Common myeloid progenitor, CD34-positive (primary cell): ENCODE measurements around the gene SEMA4A.
"Not testable (repeated sequence)": the region's sequence is repeated elsewhere in the genome, so short reads cannot be mapped to it uniquely, and the experiment has no call there.

ENCODE experiments used
- CTCF ChIA-PET: fragments of 350-600 bp; sonication (Branson Sonifier 250); formaldehyde crosslinking; loops from one replicate; lab custom pipeline; 2021; ENCODE audit warnings: antibody characterized with exemption; lab: Charles Lee
- POLR2A ChIA-PET: fragments of 350-600 bp; sonication (Branson Sonifier 250); formaldehyde crosslinking; loops from one replicate; lab custom pipeline; 2021; ENCODE audit warnings: antibody characterized with exemption; lab: Charles Lee
- DNase-seq, 3 donors: peaks; one replicate each; pipeline versions ENCODE4 v3.0.0 to v3.0.0-alpha.2; 2013
- H3K27ac ChIP-seq, 2 experiments: 1 replicate in 1 of 2; 2 replicates in 1 of 2; pipeline ENCODE4 v1.7.0; 2013; ENCODE audit warnings: inconsistent platforms in 2 of 2, low read length in 2 of 2, mild to moderate bottlenecking in 2 of 2, low read depth in 1 of 2, moderate library complexity in 1 of 2; ENCODE audit not compliant: severe bottlenecking in 2 of 2, insufficient read depth in 1 of 2, poor library complexity in 1 of 2
- H3K27me3 ChIP-seq, 5 experiments: replicated peaks in 2 of 5; 1 replicate in 3 of 5; 2 replicates in 2 of 5; pipeline versions ENCODE4 v1.6.1 to v1.7.0; 2013; ENCODE audit warnings: low read length in 4 of 5, mild to moderate bottlenecking in 2 of 5, moderate library complexity in 2 of 5, inconsistent platforms in 1 of 5; ENCODE audit not compliant: insufficient read depth in 5 of 5, control insufficient read depth in 4 of 5
- H3K36me3 ChIP-seq, 4 experiments: 1 replicate in 2 of 4; 2 replicates in 2 of 4; pipeline versions ENCODE4 v1.6.1 to v1.7.0; 2013; ENCODE audit warnings: low read length in 3 of 4, control low read depth in 1 of 4, mild to moderate bottlenecking in 1 of 4; ENCODE audit not compliant: control insufficient read depth in 4 of 4, insufficient read depth in 4 of 4
- H3K4me1 ChIP-seq, 4 experiments: 1 replicate in 3 of 4; 2 replicates in 1 of 4; pipeline versions ENCODE4 v1.6.1 to v1.7.1; 2013; ENCODE audit warnings: low read length in 3 of 4, mild to moderate bottlenecking in 3 of 4, control low read depth in 1 of 4, inconsistent platforms in 1 of 4, moderate library complexity in 1 of 4; ENCODE audit not compliant: control insufficient read depth in 4 of 4, insufficient read depth in 4 of 4; ENCODE audit errors: control extremely low read depth in 1 of 4
- H3K4me3 ChIP-seq, 7 experiments: 1 replicate in 4 of 7; 2 replicates in 3 of 7; pipeline versions ENCODE4 v1.5.1 to v1.7.0; 2013; ENCODE audit warnings: mild to moderate bottlenecking in 7 of 7, low read length in 6 of 7, moderate library complexity in 6 of 7, inconsistent platforms in 2 of 7, low read depth in 2 of 7, control low read depth in 1 of 7; ENCODE audit not compliant: insufficient read depth in 4 of 7, control insufficient read depth in 1 of 7; ENCODE audit errors: extremely low read depth in 1 of 7
- H3K9me3 ChIP-seq, 5 experiments: 1 replicate in 4 of 5; 2 replicates in 1 of 5; pipeline versions ENCODE4 v1.6.1 to v1.7.1; 2013; ENCODE audit warnings: low read length in 4 of 5, mild to moderate bottlenecking in 2 of 5, inconsistent platforms in 1 of 5, low read depth in 1 of 5, moderate library complexity in 1 of 5; ENCODE audit not compliant: control insufficient read depth in 4 of 5, insufficient read depth in 2 of 5; ENCODE audit errors: control extremely low read depth in 1 of 5
- WGBS: methylation state at CpG from one replicate; pipeline ENCODE4 v1.1.5; 2013; ENCODE audit not compliant: insufficient coverage; 5-methylcytosine and 5-hydroxymethylcytosine counted together

SEMA4A gene

DNA sequence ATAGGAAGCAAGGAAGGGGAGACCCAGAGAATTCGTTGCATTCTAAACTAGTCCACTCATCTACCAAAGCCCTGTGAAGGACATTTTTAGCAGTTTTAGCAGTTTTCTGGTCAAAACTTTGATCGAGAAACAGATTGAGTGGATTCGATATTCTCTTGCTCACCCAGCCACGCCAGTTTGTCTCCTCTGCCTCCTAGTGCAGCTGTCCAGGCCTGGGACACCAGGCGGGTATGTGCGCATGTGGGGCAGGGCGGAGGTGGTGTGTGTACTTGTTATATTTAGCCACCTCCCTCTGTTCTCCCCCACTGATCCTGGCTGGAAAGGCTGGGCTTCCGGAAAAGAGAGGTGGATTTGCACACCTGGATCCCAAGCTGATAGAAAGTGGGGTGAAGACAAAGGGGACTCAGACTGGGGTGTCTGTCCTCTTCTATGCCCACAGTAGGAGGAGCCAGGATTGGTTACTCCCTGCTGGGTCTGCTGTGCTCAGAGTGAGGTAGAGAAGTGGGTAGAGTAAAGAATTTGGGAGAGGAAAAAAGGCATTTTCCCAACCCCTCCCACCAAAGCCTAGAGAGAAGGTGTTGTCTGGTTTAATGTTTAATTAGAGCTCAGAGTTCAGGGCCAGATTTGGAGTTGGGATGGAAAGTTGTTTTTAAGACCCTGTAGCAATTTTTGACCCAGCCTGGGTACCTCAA lies 35.1 kb upstream of the SEMA4A start:
- ChIA-PET CTCF (interaction anchor here (1.4 to 33.0 kb wide), 4 partner anchors 11 to 23 kb away, joined by 3 to 1191 read pairs (median 60); partner anchors contain the start of gene MEX3A), POLR2A (interaction anchor here (0.9 kb wide), 1 partner anchor 9 kb away, joined by 4 read pairs; no protein-coding TSS in a partner anchor)
- no peaks in the 10 kb centered on the region for H3K9me3 ChIP-seq
- DNase-seq = no peak
- H3K27me3 ChIP-seq = peaks cover 0 to 34% (median 22%) of the 10 kb centered on the region in 5 experiments
- 100% methylated on average over 7 of the region's 8 CpGs for WGBS
- H3K4me1 ChIP-seq = peaks cover 3 to 59% (median 51%) of the 10 kb centered on the region in 4 experiments
- no peak overlapping the region for H3K4me3 ChIP-seq
- H3K27ac ChIP-seq = peak overlapping the region in 1 of 2 experiments; percentile 29
- H3K36me3 ChIP-seq = peaks cover 0 to 8% (median 0%) of the 10 kb centered on the region in 4 experiments

DNA sequence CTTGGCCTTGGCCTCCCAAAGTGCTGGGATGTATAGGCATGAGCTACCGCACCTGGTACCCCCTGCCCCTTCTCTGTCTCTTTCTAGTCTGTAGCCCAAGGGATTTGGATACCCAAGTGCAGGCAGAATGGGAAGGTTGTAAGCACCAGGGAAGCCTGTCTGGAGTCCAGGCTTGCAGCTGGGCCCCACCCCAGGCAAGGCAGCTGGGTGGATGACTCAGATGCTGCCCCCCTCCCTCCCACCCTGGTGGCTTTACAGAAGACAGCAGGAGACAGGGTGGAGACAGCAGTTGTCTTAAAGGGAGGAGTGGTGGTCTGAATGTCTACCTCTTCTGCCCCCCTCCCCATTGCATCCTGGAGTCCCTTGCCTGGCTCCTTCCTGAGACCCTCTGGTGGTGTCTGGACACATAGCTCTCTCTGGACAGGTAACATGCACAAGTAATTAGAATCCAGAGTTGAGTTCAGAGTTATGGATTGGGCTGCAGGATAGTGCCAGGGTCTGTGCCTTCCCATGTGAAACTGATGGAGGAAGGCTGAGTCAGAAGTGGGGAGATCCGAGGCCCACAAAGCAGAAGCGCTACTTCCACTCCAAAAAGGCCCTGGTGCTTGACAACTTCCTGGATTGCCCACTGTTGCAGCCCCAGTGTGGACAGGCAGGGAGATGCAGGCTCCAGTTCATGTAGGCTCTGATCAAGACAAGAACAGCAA lies 33.7 kb upstream of the SEMA4A start:
- CTCF ChIA-PET = interaction anchor here (1.4 to 33.0 kb wide), 4 partner anchors 9 to 24 kb away, joined by 3 to 1191 read pairs (median 60); partner anchors contain the start of gene MEX3A
- Histone ChIP-seq H3K27me3 (peaks cover 0 to 24% (median 19%) of the 10 kb centered on the region in 5 experiments), H3K9me3 (no peaks in the 10 kb centered on the region), H3K36me3 (peaks cover 0 to 8% (median 0%) of the 10 kb centered on the region in 4 experiments), H3K4me3 (peak overlapping the region in 1 of 7 experiments; percentile 11), H3K4me1 (peaks cover 3 to 60% (median 50%) of the 10 kb centered on the region in 4 experiments), H3K27ac (no peak overlapping the region)
- POLR2A ChIA-PET = no interaction called here
- peak; percentile 50 to 80 (median 80) for DNase-seq
- WGBS = 8% methylated on average over 2 of the region's 3 CpGs

DNA sequence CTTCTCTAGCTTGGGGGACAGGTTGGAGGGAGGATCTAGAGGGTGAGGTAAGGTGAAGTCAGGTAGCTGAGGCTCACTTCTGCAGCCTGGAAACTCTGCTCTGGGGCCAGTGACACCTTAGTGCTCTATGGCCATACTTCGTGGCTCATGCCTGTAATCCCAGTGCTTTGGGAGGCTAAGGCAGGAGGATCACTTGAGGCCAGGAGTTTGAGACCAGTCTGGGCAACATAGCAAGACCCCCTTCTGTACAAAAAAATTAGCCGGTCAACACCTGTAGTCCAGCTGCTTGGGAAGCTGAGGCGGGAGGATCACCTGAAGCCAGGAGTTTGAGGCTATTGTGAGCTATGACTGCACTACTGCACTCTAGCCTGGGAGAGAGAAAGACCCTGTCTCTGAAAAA lies 33.1 kb upstream of the SEMA4A start:
- ChIA-PET POLR2A (no interaction called here), CTCF (interaction anchor here (1.0 to 33.0 kb wide), 5 partner anchors 9 to 25 kb away, joined by 3 to 1191 read pairs (median 6); partner anchors contain the start of gene MEX3A)
- peaks cover 0 to 17% (median 16%) of the 10 kb centered on the region in 5 experiments for H3K27me3 ChIP-seq
- 91% methylated on average over 3 of the region's 3 CpGs for WGBS
- no peak overlapping the region for H3K27ac ChIP-seq
- no peaks in the 10 kb centered on the region for H3K9me3 ChIP-seq
- peaks cover 3 to 60% (median 50%) of the 10 kb centered on the region in 4 experiments for H3K4me1 ChIP-seq
- H3K4me3 ChIP-seq = no peak overlapping the region
- H3K36me3 ChIP-seq = peaks cover 0 to 8% (median 0%) of the 10 kb centered on the region in 4 experiments
- DNase-seq = no peak

DNA sequence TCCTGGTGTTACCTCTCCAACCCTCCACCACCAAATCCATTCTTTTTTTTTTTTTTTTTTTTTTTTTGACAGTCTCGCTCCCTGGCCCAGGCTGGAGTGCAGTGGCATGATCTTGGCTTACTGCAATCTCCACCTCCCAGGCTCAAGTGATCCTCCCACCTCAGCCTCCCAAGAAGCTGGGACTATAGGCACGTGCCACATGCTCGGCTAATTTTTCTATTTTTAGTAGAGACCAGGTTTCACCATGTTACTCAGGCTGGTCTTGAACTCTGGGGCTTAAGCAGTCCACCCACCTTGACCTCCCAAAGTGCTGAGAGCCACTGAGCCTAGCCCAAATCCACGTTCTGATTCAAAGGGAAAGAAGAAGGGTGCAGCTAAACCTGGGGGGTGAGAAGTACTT lies 32.4 kb upstream of the SEMA4A start:
- CTCF ChIA-PET = interaction anchor here (0.6 to 33.0 kb wide), 6 partner anchors 8 to 567 kb away, joined by 3 to 1191 read pairs (median 4); partner anchors contain the start of gene MEX3A
- peaks cover 3 to 60% (median 49%) of the 10 kb centered on the region in 4 experiments for H3K4me1 ChIP-seq
- POLR2A ChIA-PET, H3K4me3 ChIP-seq, H3K27ac ChIP-seq, H3K36me3 ChIP-seq, DNase-seq, H3K9me3 ChIP-seq: not testable (repeated sequence)
- H3K27me3 ChIP-seq = peaks cover 0 to 10% (median 9%) of the 10 kb centered on the region in 5 experiments
- WGBS = 86% methylated on average over 1 of the region's 4 CpGs

DNA sequence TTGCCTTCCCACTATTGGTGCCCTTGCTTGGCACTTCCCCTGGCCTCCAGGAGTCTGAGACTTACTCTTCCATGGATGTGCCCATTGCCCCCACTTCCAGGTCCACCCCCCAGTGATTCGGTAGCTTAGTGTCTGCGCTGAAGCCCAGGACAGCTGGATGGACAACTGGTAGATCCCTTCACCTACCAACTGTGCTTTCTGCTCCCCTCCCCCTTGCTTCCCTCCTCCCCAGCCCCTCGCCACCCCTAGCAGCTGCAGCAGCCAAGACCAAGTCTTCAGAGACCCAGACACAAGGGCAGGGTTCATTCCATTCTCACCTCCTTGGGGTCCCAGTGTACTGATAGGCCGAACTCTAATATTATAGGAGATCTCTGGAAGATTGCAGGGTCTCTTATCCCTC lies 31.9 kb upstream of the SEMA4A start:
- Histone ChIP-seq H3K4me3 (no peak overlapping the region), H3K27ac (no peak overlapping the region), H3K27me3 (peaks cover 0 to 8% (median 7%) of the 10 kb centered on the region in 5 experiments), H3K9me3 (no peaks in the 10 kb centered on the region), H3K4me1 (peaks cover 3 to 61% (median 51%) of the 10 kb centered on the region in 4 experiments), H3K36me3 (peaks cover 0 to 4% (median 0%) of the 10 kb centered on the region in 4 experiments)
- ChIA-PET CTCF (interaction anchor here (0.6 to 33.0 kb wide), 6 partner anchors 7 to 566 kb away, joined by 3 to 1191 read pairs (median 8); partner anchors contain the start of gene MEX3A), POLR2A (interaction anchor here (0.6 kb wide), 1 partner anchor 309 kb away, joined by 3 read pairs; no protein-coding TSS in a partner anchor)
- WGBS = 97% methylated on average over 3 of the region's 4 CpGs
- no peak for DNase-seq

DNA sequence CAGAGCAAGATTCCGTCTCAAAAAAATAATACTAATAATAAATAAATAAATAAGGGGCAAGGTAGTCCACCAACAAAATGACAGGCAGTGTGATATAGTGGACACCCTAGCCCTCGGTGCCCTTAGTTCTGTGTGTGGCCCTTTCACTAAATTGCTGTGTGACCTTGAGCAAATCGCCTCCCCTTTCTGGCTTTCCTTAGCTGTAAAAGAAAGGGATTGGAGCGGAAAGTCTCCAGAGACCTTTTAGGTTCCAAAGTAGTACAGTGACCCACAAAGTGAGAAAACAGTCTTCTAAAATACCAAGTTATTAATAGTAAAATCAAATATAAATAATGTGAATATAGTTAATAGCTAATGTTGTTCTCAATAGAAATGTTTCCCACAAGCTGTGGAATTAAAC lies 31.3 kb upstream of the SEMA4A start:
- peaks cover 0 to 8% (median 4%) of the 10 kb centered on the region in 5 experiments for H3K27me3 ChIP-seq
- ChIA-PET CTCF (interaction anchor here (1.3 to 33.0 kb wide), 4 partner anchors 7 to 56 kb away, joined by 3 to 1191 read pairs (median 63); partner anchors contain the start of gene MEX3A), POLR2A (interaction anchor here (0.6 to 2.5 kb wide), 2 partner anchors 25 to 310 kb away, joined by 3 to 11 read pairs; no protein-coding TSS in a partner anchor)
- peaks cover 0 to 4% (median 0%) of the 10 kb centered on the region in 4 experiments for H3K36me3 ChIP-seq
- peaks cover 3 to 63% (median 57%) of the 10 kb centered on the region in 4 experiments for H3K4me1 ChIP-seq
- no peak for DNase-seq
- 100% methylated on average over 2 of the region's 4 CpGs for WGBS
- peak overlapping the region in 1 of 2 experiments; percentile 79 for H3K27ac ChIP-seq
- H3K4me3 ChIP-seq = no peak overlapping the region
- no peaks in the 10 kb centered on the region for H3K9me3 ChIP-seq
